Keratinocyte (primary cell): ENCODE measurements around the gene SPATA24. TPM values are rescaled to one million over a fixed set of nuclear protein-coding genes. Genes with fewer than 3 reads are reported as not detected.

ENCODE experiments used
- DNase-seq: peaks from one replicate; pipeline ENCODE4 v3.0.0-alpha.2; 2011; ENCODE audit warnings: low read depth, missing footprints, low spot score
- FAIRE-seq: peaks from 2 replicates; lab custom pipeline; 2011; peaks lifted over from hg19 to GRCh38; lab: Jason Lieb, UNC
- H2AFZ ChIP-seq: 2 replicates; pipeline ENCODE4 v1.6.0; 2012; ENCODE audit warnings: low read length, control low read depth, inconsistent platforms; ENCODE audit not compliant: control insufficient read depth
- H3K27ac ChIP-seq: 2 replicates; pipeline ENCODE4 v1.5.1; 2011; ENCODE audit warnings: low read length; ENCODE audit not compliant: control insufficient read depth, insufficient read depth
- H3K27me3 ChIP-seq: 3 replicates; pipeline ENCODE4 v1.6.0; 2011; ENCODE audit warnings: low read length; ENCODE audit not compliant: control insufficient read depth, insufficient read depth; ENCODE audit errors: extremely low read depth
- H3K36me3 ChIP-seq, 2 experiments: 2 replicates in 1 of 2; 3 replicates in 1 of 2; pipeline ENCODE4 v1.5.1; 2011; ENCODE audit warnings: low read length in 2 of 2, mild to moderate bottlenecking in 1 of 2; ENCODE audit not compliant: control insufficient read depth in 2 of 2, insufficient read depth in 2 of 2; ENCODE audit errors: extremely low read depth in 1 of 2
- H3K4me1 ChIP-seq: 3 replicates; pipeline ENCODE4 v1.5.1; 2011; ENCODE audit warnings: low read length; ENCODE audit not compliant: control insufficient read depth, insufficient read depth; ENCODE audit errors: extremely low read depth
- H3K4me2 ChIP-seq: 3 replicates; pipeline ENCODE4 v1.6.0; 2011; ENCODE audit warnings: low read depth, low read length; ENCODE audit not compliant: control insufficient read depth, insufficient read depth; ENCODE audit errors: extremely low read depth
- H3K4me3 ChIP-seq, 3 experiments: fragments of 200-600 bp in 1 of 3; sonication (generic) in 1 of 3; 2 replicates in 2 of 3; 3 replicates in 1 of 3; pipeline ENCODE4 v1.5.1; 2011 to 2016; ENCODE audit warnings: low read length in 3 of 3, mild to moderate bottlenecking in 3 of 3, control low read depth in 2 of 3, inconsistent platforms in 1 of 3, low read depth in 1 of 3, mixed read lengths in 1 of 3, mixed run types in 1 of 3, moderate library complexity in 1 of 3; ENCODE audit not compliant: control insufficient read depth in 2 of 3, insufficient read depth in 2 of 3; ENCODE audit errors: extremely low read depth in 1 of 3
- H3K79me2 ChIP-seq: 2 replicates; pipeline ENCODE4 v1.6.0; 2012; ENCODE audit warnings: low read length; ENCODE audit not compliant: control insufficient read depth, insufficient read depth
- H3K9ac ChIP-seq: 3 replicates; pipeline ENCODE4 v1.6.0; 2011; ENCODE audit warnings: low read length; ENCODE audit not compliant: control insufficient read depth, insufficient read depth; ENCODE audit errors: extremely low read depth
- H3K9me1 ChIP-seq: 3 replicates; pipeline ENCODE4 v1.6.0; 2011; ENCODE audit warnings: low read length; ENCODE audit not compliant: control insufficient read depth, insufficient read depth; ENCODE audit errors: extremely low read depth
- H3K9me3 ChIP-seq: 2 replicates; pipeline ENCODE4 v1.5.1; 2012; ENCODE audit warnings: low read depth, low read length; ENCODE audit not compliant: control insufficient read depth
- H4K20me1 ChIP-seq: 3 replicates; pipeline ENCODE4 v1.6.0; 2011; ENCODE audit warnings: low read length; ENCODE audit not compliant: control insufficient read depth, insufficient read depth; ENCODE audit errors: extremely low read depth
- CTCF ChIP-seq, 3 experiments: IDR thresholded peaks in 1 of 3; conservative IDR thresholded peaks in 1 of 3; optimal IDR thresholded peaks in 1 of 3; 2 replicates in 2 of 3; 3 replicates in 1 of 3; pipeline versions ENCODE3 to v1.5.1; 2011; ENCODE audit warnings: low read length in 3 of 3, mild to moderate bottlenecking in 3 of 3, moderate library complexity in 2 of 3, control low read depth in 1 of 3, inconsistent platforms in 1 of 3; ENCODE audit not compliant: insufficient read depth in 2 of 3; ENCODE audit errors: extremely low read depth in 1 of 3
- EZH2 ChIP-seq: IDR thresholded peaks from one replicate; pipeline ENCODE4 v1.6.1; 2012; ENCODE audit warnings: inconsistent platforms, mild to moderate bottlenecking, low read length, moderate library complexity
- dilution Hi-C: fragments of 300-500 bp; cut with MboI; formaldehyde crosslinking; loops from one replicate; pipeline ENCODE4 v1.7.0; 2020; ENCODE audit warnings: low sequenced_read_pairs; ENCODE audit not compliant: extremely low pct_ligation_motif_present
- polyA plus RNA-seq, 5 experiments: library from polyadenylated mRNA; depleted of rRNA in 3 of 5; stranded (reverse) in 3 of 5; stranded (forward) in 1 of 5; unstranded in 1 of 5; fragments of >200 nt; gene quantifications; 1 replicate in 1 of 5; 2 replicates in 3 of 5; 3 replicates in 1 of 5; pipeline versions ENCODE4 v1.2.1 to v1.2.3, GENCODE V29; 2011 to 2012; ENCODE audit warnings: missing spikeins in 2 of 5, low read depth in 1 of 5, low replicate concordance in 1 of 5

The SPATA24 gene
- polyA plus RNA-seq, 1 donor (not counting 4 experiments of a cell fraction or from before 2014, with no cell fraction given), result 4.9 TPM

- Histone ChIP-seq H3K4me3 (peak overlapping the region; percentile 69 to 92 (median 84)), H3K9me3 (no peaks in the 10 kb centered on the region), H3K79me2 (peaks cover 15% of the 10 kb centered on the region), H3K36me3 (peaks cover 0 to 4% of the 10 kb centered on the region in 2 experiments), H3K27ac (peak overlapping the region; percentile 91), H4K20me1 (no peaks in the 10 kb centered on the region), H3K4me2 (peak overlapping the region; percentile 90), H3K9ac (peak overlapping the region; percentile 93), H3K4me1 (peaks cover 19% of the 10 kb centered on the region), H2AFZ (peak overlapping the region; percentile 49), H3K27me3 (no peaks in the 10 kb centered on the region), H3K9me1 (no peaks in the 10 kb centered on the region)
- FAIRE-seq, result no peak
- no peak for DNase-seq
- dilution Hi-C loops, result no loop called here
- TF ChIP-seq EZH2, result no peak
- peak in 2 of 3 experiments; percentile 48 to 85 for TF ChIP-seq CTCF (optimal IDR thresholded peaks at IDR 0.05 in 1 of 3, IDR thresholded peaks at IDR 0.05 in 1 of 3, conservative IDR thresholded peaks at IDR 0.05 in 1 of 3; ENCODE audit: extremely low read depth in 1 of 3, insufficient read depth in 2 of 3, low read length in 3 of 3)
These were observed 11.0 kb downstream of the SPATA24 start for GRCh38 chr5:139392678-139393496.

- no peaks in the 10 kb centered on the region for H3K9me1 ChIP-seq
- dilution Hi-C loops, result no loop called here
- H3K27me3 ChIP-seq, result no peaks in the 10 kb centered on the region
- no peak for TF ChIP-seq EZH2
- TF ChIP-seq CTCF (optimal IDR thresholded peaks at IDR 0.05 in 1 of 3, IDR thresholded peaks at IDR 0.05 in 1 of 3, conservative IDR thresholded peaks at IDR 0.05 in 1 of 3; ENCODE audit: extremely low read depth in 1 of 3, insufficient read depth in 2 of 3, low read length in 3 of 3), result no peak
- peak overlapping the region; percentile 93 for H3K9ac ChIP-seq
- H3K4me1 ChIP-seq, result peaks cover 19% of the 10 kb centered on the region
- peak overlapping the region; percentile 33 for H2AFZ ChIP-seq
- FAIRE-seq (no peak), DNase-seq (no peak)
- H3K79me2 ChIP-seq, result peaks cover 15% of the 10 kb centered on the region
- H3K4me2 ChIP-seq, result peak overlapping the region; percentile 90
- peaks cover 0 to 4% of the 10 kb centered on the region in 2 experiments for H3K36me3 ChIP-seq
- peak overlapping the region; percentile 69 to 92 (median 84) for H3K4me3 ChIP-seq
- no peaks in the 10 kb centered on the region for H3K9me3 ChIP-seq
- H3K27ac ChIP-seq, result peak overlapping the region; percentile 91
- H4K20me1 ChIP-seq, result no peaks in the 10 kb centered on the region
These were observed 11.6 kb downstream of the SPATA24 start for GRCh38 chr5:139392324-139392677.
